Dendritic cell treated with granulocyte-macrophage colony-stimulating factor and Interleukin-4, amounts not matched to agents 40 ng/mL and 50 ng/mL, for 4 days (primary cell): ENCODE data around the gene ARHGEF1.
"Not testable (repeated sequence)": the region's sequence is repeated elsewhere in the genome, so short reads cannot be mapped to it uniquely, and the experiment has no call there.

ENCODE experiments used
- H3K27ac Mint-ChIP-seq: one replicate; pipeline ENCODE4 v1.8.0; 2022; ENCODE audit warnings: mild to moderate bottlenecking, mixed read lengths
- H3K27me3 Mint-ChIP-seq: one replicate; pipeline ENCODE4 v1.8.0; 2022; ENCODE audit warnings: mild to moderate bottlenecking, mixed read lengths
- H3K36me3 Mint-ChIP-seq: one replicate; pipeline ENCODE4 v1.8.0; 2022; ENCODE audit warnings: low read depth, mixed read lengths
- H3K4me1 Mint-ChIP-seq: one replicate; pipeline ENCODE4 v1.8.0; 2022; ENCODE audit warnings: low read depth, mixed read lengths
- H3K4me3 Mint-ChIP-seq: one replicate; pipeline ENCODE4 v1.8.0; 2022; ENCODE audit warnings: mild to moderate bottlenecking, moderate library complexity, mixed read lengths
- H3K9me3 Mint-ChIP-seq: one replicate; pipeline ENCODE4 v1.8.0; 2022; ENCODE audit warnings: mixed read lengths
- intact Hi-C: fragments of 100-400 bp; cut with micrococcal nuclease; formaldehyde crosslinking; loops from one replicate; pipeline ENCODE4 v1.15.0; 2022

ARHGEF1 gene

DNA sequence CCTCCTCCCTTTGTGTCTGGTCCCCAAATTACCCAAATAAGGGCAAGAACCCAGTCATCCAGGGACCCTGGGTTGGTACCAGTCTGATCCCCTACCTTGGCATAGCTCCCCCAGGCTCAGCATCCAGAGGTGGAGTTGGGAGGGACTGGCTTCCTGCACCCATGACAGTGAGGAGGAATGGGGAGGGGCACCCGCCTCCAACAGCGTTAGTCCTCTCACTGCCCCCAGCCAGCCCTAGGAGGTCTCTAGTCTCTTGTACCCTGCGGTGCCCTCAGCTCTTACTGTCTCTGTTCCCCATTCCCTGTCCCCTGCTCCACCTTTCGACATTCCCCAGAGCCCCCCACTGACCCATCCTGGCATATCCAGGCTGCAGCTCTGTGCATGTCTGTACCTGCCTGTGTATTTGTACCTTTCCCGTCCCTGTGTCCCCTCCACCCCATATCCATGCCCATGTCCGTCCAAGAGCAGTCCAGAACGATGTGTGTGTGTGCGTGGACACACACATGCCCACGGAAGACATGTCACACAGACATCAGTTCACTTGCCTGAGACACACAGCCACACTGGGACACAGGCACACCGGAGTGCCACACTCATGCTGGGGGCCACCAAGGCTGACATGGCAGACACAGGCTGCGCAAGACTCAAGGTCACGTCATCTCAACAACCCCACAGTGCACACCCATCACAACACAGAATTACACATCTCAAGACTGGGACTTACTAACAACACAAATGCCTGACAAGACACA lies 27.4 kb downstream of the ARHGEF1 start:
- peaks cover 37% of the 10 kb centered on the region for H3K36me3 Mint-ChIP-seq
- H3K4me3 Mint-ChIP-seq: no peak overlapping the region
- no peak overlapping the region for H3K27ac Mint-ChIP-seq
- no peaks in the 10 kb centered on the region for H3K9me3 Mint-ChIP-seq
- intact Hi-C loops: no loop called here
- peaks cover 49% of the 10 kb centered on the region for H3K27me3 Mint-ChIP-seq
- peaks cover 5% of the 10 kb centered on the region for H3K4me1 Mint-ChIP-seq

DNA sequence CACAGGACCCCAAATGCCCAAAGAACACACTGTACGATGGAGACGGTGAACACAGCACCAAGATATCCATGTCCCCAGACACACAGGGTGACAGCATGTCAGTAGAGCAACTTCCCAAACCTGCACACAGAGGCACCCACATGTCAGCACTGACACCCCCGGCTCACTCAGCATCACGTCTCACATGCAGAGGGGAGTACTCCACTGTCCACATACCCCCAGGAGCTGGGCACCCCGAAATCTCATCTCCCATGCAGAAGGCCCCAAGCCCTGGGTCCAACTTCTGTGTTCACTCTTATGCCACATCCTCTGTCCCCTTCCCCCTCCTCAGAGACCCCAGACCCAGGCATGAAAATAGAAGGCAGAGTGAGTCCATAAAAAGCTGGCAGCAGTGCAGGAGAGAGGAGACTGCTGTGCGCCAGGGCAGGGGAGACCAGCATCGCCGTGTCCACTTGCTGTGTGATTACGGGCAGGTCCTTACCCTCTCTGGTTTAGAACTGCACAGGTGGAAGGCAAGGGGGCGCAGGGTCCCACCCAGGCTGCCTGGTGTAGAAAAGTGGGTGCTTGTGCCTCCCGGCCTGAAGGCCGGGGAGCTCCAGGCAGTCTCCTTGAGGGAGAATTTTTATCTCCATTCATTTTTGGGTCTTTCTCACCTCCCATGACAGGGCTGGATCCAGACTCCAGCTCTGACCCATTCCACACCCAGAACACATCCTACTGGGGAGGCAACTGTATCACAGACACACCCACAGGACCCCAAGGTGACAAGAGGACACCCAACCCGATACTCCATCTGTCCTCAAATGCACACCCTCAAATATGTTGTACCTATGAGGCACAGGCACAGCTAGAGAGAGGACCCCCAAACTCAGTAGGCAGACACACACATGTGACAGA lies 28.3 kb downstream of the ARHGEF1 start:
- Mint-ChIP-seq H3K27me3 (peaks cover 49% of the 10 kb centered on the region), H3K4me1 (peaks cover 5% of the 10 kb centered on the region)
- intact Hi-C loops: no loop called here

DNA sequence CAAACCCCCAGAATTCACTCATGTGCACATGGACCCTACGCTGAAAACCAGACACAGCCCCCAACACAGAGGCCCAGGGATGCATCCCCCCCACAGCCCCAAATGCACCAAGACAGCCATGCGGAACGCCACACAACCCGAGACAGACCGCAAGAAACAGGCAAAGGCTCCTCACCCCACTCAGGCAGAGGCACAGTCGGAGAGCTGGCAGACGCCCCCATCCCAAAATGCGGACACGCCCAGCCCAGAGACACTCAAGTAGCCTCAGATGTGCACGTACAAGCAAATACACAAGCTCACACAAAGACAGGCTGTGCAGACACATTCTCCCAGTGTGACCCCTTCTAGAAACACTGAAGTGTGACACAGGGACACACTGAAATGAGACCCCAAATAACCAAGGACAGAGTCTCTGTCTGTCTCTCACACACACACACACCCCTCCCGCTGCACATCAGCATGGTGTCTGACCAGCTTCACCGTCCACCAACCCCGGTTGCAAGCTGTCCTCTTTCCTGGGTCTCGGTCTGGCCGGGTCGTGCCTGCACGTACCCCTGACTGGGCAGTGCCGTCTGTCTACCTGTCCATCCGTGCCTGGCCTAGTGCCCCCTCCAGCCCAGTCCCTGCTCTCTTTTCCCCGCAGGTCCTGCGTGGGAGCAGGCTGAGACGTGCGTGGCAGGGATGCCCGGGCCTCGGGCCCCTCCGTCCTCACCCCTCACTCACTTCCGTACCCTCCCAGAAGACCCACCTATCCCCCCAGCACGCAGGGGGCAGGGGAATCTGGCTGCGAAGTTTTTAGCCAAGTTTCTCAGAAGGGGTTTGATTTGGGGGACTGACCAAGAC lies 29.1 kb downstream of the ARHGEF1 start:
- H3K27ac Mint-ChIP-seq: no peak overlapping the region
- H3K4me3 Mint-ChIP-seq: no peak overlapping the region

More for the DNA sequence above, 28.3 kb downstream of the ARHGEF1 start:
- H3K27ac Mint-ChIP-seq: no peak overlapping the region
- no peak overlapping the region for H3K4me3 Mint-ChIP-seq
- no peaks in the 10 kb centered on the region for H3K9me3 Mint-ChIP-seq
- H3K36me3 Mint-ChIP-seq: peaks cover 29% of the 10 kb centered on the region

DNA sequence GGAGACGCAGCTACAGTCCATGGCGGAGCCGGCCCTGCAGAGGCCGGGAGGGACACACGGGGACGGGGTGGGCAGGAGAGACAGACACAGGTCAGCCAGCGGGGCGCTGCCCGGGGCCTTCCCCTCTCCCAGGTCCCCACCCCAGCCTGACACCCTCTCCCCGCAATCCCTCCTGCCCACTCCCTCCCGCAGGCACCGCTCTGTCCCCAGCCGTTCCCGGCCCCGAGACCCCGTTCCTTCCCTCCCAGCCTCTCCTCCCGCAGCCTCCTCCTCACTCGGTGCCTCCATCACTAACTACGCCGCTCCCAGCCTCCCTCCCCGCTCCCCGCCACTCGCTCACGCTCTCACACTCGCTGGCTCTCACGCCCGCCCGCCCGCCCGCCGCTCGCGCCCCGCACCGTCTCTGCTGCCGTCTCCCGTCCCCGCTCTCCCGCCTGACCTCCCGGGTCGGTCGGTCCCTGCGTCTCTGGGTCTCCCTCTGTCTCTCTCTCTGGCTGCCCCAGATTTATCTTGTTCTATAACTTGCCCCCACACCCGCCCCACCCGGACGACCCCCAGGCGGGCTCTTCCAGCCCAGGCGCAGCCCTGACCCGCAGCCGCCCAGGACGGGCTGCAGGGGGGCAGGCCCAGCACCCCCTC lies 30.0 kb downstream of the ARHGEF1 start:
- intact Hi-C loops: no loop called here
- H3K4me1 Mint-ChIP-seq: peaks cover 5% of the 10 kb centered on the region
- H3K27me3 Mint-ChIP-seq: peaks cover 49% of the 10 kb centered on the region

More for the DNA sequence above, 29.1 kb downstream of the ARHGEF1 start:
- H3K9me3 Mint-ChIP-seq: no peaks in the 10 kb centered on the region
- intact Hi-C loops: no loop called here
- H3K27me3 Mint-ChIP-seq: peaks cover 49% of the 10 kb centered on the region
- H3K36me3 Mint-ChIP-seq: peaks cover 20% of the 10 kb centered on the region
- peaks cover 5% of the 10 kb centered on the region for H3K4me1 Mint-ChIP-seq

DNA sequence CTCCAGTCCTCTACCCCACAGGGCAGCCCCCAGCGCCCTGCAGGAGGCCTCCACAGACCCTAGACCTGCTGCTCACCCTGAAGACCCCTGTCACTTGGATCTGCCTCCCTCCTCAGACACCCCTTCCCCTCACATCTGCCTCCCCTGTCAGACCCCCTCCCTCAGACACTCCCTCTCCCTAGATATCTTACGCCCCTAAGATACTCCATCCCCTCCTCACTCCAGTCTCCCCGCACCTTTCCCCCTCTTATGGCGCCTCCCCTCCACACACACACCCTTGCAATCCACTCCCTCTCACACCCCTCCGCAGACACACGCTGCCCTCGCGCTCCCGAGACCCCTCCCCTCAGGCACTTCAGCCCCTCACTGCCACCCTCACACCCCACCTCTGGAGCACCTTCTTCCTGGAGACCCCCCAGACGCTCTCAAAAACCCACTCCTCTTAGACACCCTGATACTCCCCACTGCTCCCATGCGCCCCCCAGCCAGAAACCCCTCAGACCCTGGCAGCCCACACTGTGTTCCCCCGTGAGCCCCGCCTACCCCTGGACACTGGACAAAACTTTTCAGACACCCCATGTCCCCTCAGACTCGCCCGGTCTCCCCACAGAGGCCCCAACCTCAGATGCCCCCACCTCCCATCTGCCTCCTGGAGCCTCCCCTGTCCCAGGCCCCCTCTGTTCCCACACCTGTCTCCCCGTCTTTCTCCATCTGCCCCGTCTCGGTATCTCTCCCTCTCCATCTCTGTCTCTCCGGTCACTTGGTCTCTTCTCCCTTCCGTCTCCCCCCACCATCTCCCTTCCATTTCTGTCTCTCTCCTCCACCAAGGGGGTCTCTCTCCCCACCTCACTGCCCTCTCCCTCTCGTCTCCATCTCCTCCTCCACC lies 30.8 kb downstream of the ARHGEF1 start:
- no peak overlapping the region for H3K27ac Mint-ChIP-seq
- peaks cover 48% of the 10 kb centered on the region for H3K27me3 Mint-ChIP-seq
- peaks cover 4% of the 10 kb centered on the region for H3K36me3 Mint-ChIP-seq
- H3K4me1 Mint-ChIP-seq: peaks cover 5% of the 10 kb centered on the region
- no peak overlapping the region for H3K4me3 Mint-ChIP-seq
- H3K9me3 Mint-ChIP-seq: no peaks in the 10 kb centered on the region
- intact Hi-C loops: no loop called here

More for the DNA sequence above, 30.0 kb downstream of the ARHGEF1 start:
- H3K27ac Mint-ChIP-seq: no peak overlapping the region
- no peak overlapping the region for H3K4me3 Mint-ChIP-seq
- H3K9me3 Mint-ChIP-seq: no peaks in the 10 kb centered on the region
- H3K36me3 Mint-ChIP-seq: peaks cover 11% of the 10 kb centered on the region

DNA sequence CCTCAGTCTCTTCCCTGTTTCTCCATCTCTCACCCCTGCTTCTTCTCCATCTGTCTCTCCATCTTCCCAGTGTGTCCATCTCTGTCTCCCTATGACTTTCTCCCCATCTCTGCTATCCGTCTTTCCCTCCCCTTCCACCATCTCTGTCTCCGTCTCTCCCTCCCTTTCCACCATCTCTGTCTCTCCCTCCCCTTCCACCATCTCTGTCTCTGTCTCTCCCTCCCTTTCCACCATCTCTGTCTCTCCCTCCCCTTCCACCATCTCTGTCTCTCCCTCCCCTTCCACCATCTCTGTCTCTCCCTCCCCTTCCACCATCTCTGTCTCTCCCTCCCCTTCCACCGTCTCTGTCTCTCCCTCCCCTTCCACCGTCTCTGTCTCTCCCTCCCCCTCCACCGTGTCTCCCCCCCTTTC lies 31.4 kb downstream of the ARHGEF1 start:
- not testable (repeated sequence) for H3K27ac Mint-ChIP-seq, H3K4me3 Mint-ChIP-seq

DNA sequence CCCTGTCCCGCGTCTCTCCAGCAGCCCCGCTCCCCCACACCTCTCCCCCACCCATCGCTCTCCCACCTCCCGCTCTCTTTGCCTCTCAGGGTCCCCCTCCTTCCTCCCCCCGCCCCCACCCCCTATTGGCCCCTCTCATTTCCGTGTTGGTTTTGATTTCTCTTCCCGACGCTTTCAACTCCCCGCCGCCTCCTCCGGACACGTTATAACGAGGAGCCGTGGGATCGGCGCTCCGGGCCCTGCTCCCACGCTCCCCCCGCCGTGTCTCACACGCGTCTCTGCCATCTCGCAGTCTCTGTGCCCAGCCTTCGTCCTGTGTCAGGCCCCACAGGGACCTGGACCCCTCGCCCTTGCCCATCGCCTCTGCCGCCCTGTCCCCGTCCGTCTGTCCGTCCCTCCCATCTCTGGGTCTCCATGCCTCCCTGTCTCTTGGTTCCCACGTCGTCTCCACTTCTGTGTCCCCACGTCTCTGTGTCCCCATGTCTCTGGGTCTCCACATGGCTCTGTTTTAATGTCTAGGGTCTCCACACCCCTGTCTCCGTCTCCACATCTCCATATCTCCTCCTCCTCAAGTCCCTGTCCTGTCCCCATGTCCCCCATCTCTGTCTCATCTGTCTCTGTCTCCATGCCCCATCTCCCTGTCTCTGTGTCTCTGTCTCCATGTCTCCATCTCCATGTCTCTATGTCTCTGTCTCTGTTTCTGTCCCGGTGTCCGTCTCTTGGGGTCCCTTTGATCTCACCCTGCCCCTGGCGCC lies 32.2 kb downstream of the ARHGEF1 start:
- Mint-ChIP-seq H3K27me3 (peaks cover 41% of the 10 kb centered on the region), H3K4me1 (peaks cover 5% of the 10 kb centered on the region), H3K4me3 (no peak overlapping the region), H3K36me3 (no peaks in the 10 kb centered on the region), H3K27ac (no peak overlapping the region), H3K9me3 (no peaks in the 10 kb centered on the region)
- intact Hi-C loops: no loop called here

More for the DNA sequence above, 31.4 kb downstream of the ARHGEF1 start:
- intact Hi-C loops, H3K9me3 Mint-ChIP-seq, H3K4me1 Mint-ChIP-seq, H3K36me3 Mint-ChIP-seq: not testable (repeated sequence)
- peaks cover 43% of the 10 kb centered on the region for H3K27me3 Mint-ChIP-seq

DNA sequence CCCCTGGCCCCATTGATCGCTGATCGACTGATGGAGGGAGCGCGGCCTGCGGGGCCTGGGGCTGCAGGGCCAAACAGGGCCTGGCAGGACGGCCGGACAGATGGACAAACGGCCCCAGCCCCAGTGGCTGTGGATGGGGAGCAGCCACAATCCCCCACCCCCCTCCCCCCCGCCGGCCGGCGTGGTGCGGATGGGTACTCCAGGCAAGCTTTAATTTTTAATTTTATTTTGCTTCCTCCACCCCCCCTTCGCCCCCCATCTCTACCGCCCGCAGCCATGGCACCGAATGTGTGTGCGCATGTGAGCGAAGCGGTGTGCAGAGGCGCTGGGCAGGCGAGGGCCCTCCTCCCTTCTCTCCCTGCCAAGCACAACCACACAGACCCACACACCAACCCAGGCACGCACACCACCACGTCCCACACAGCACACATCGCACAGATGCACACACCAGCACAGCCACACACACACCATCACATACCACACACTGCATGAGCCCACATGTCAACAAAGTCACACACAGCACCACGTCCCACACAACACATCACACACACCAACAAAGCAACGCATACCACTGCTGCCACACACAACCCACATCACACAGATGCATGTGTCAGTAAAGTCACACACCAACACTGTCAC lies 32.9 kb downstream of the ARHGEF1 start:
- Mint-ChIP-seq H3K9me3 (no peaks in the 10 kb centered on the region), H3K4me3 (no peak overlapping the region), H3K4me1 (no peaks in the 10 kb centered on the region), H3K36me3 (no peaks in the 10 kb centered on the region), H3K27me3 (peaks cover 36% of the 10 kb centered on the region), H3K27ac (no peak overlapping the region)
- intact Hi-C loops: no loop called here

DNA sequence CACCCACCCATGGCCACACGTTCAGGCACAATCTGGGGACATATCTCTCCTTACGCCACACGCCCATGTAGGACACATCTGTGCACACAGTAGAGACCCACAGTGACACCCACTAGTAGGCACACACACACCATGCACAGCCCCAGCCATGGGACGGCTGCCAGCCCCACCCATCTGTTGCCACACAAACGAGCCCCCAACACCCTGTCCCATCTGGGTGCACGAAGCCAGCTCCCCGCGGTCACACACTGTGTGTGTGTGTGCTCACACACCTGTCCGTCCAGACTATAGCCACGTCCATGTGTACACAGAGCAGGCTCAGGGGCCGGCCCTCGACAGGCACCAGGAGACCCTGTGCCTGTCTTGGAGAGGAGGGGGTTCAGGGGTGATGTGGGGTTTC lies 34.7 kb downstream of the ARHGEF1 start:
- no peaks in the 10 kb centered on the region for H3K9me3 Mint-ChIP-seq
- intact Hi-C loops: no loop called here
- peaks cover 13% of the 10 kb centered on the region for H3K4me1 Mint-ChIP-seq
- H3K4me3 Mint-ChIP-seq: no peak overlapping the region
- H3K27me3 Mint-ChIP-seq: peaks cover 35% of the 10 kb centered on the region
- no peak overlapping the region for H3K27ac Mint-ChIP-seq
- H3K36me3 Mint-ChIP-seq: no peaks in the 10 kb centered on the region

DNA sequence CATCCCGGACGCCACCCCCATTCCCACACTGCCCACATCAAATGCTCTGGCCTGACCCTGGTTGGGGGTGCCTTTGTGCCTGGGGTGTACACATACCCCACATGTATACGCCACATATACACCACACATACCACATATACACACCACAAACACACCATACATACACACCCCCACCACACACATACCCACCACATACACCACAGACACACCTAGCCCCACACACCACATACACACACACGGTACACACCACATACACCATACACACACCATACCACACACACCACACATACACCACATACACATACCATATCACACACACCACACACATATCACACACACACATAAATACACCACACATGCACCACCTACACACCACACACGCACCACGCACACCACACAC lies 35.1 kb downstream of the ARHGEF1 start:
- Mint-ChIP-seq H3K36me3 (no peaks in the 10 kb centered on the region), H3K27ac (no peak overlapping the region), H3K4me3 (no peak overlapping the region), H3K27me3 (peaks cover 36% of the 10 kb centered on the region), H3K9me3 (no peaks in the 10 kb centered on the region), H3K4me1 (peaks cover 15% of the 10 kb centered on the region)
- intact Hi-C loops: no loop called here

DNA sequence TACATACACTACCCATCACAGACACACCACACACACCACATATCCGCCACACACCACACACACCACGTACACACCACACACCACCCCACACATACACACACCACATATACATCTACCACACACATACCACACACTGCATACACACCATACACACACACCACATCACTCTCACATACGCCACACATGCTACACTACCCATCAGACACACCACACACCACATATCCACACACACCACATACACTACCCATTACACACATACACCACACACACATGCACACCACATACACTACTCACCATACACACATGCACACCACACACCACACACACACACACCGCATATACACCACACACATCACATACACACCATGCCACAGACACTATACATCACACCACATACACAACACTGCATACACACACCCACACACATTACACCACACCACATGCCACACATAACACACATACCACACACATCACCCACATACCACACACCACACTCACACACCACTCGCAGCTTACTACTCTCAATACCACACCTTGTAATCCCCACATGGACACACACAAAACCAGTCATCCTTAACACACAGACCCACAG lies 35.8 kb downstream of the ARHGEF1 start:
- Mint-ChIP-seq H3K9me3 (no peaks in the 10 kb centered on the region), H3K27ac (no peak overlapping the region), H3K4me1 (peaks cover 20% of the 10 kb centered on the region), H3K36me3 (no peaks in the 10 kb centered on the region), H3K27me3 (peaks cover 34% of the 10 kb centered on the region), H3K4me3 (no peak overlapping the region)
- intact Hi-C loops: no loop called here
